Mammary epithelial cell (primary cell): ENCODE results near the gene NCR1.

Experiments
- CTCF ChIP-seq, 2 donors: IDR thresholded peaks in 1 of 2; conservative IDR thresholded peaks in 1 of 2; 2 replicates each; pipeline ENCODE4 v1.5.1; 2011 to 2012; ENCODE audit warnings: inconsistent platforms in 2 of 2, low read length in 2 of 2, mild to moderate bottlenecking in 2 of 2, control low read depth in 1 of 2, low read depth in 1 of 2; ENCODE audit not compliant: insufficient read depth in 1 of 2; ENCODE audit errors: extremely low read depth in 1 of 2
- EZH2 ChIP-seq: IDR thresholded peaks from 2 replicates; pipeline ENCODE4 v1.6.1; 2012; ENCODE audit warnings: low read length, inconsistent platforms, borderline replicate concordance

GRCh38 chr19:54952591-54953344 lies 46.8 kb downstream of the NCR1 start:
- TF ChIP-seq CTCF (conservative IDR thresholded peaks at IDR 0.05 in 1 of 2, IDR thresholded peaks at IDR 0.05 in 1 of 2; ENCODE audit: extremely low read depth in 1 of 2, insufficient read depth in 1 of 2, low read depth in 1 of 2, low read length in 2 of 2) = no peak
- no peak for TF ChIP-seq EZH2
